CD4-positive, alpha-beta T cell treated with Interleukin-1 beta for 1 hour (primary cell): Measurements from ENCODE around the gene ANKRD40.

Experiments used
- DNase-seq, 2 donors: peaks; one replicate each; pipeline ENCODE4 v3.0.0-alpha.2; 2020 to 2022

The ANKRD40 gene

DNA sequence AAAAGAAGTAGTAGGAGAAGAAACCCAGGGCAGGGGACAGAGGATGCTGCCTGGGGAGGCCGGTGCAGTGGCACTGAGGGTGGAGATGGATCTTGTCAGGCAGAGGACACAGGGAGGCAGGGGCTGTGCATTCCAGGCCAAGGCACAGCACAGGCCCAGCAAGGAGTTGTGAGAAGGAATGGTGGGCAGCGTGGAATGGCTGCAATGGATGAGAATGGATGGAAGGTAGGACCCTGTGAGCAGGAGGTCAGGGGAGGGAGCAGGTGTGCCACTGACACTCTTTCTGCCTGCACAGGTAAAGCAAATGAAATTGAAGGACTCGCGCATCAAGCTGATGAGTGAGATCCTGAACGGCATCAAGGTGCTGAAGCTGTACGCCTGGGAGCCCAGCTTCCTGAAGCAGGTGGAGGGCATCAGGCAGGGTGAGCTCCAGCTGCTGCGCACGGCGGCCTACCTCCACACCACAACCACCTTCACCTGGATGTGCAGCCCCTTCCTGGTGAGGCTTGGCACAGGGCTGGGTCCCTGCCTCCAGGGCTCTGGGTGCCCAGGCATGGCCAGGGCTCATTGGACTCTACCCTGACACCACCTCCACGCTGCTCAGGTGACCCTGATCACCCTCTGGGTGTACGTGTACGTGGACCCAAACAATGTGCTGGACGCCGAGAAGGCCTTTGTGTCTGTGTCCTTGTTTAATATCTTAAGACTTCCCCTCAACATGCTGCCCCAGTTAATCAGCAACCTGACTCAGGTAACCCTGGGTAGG lies 40.3 kb downstream of the ANKRD40 start:
- DNase-seq: no peak

- no peak for DNase-seq
Measured at GRCh38 chr17:50666316-50666715, 41.4 kb downstream of the ANKRD40 start.

DNA sequence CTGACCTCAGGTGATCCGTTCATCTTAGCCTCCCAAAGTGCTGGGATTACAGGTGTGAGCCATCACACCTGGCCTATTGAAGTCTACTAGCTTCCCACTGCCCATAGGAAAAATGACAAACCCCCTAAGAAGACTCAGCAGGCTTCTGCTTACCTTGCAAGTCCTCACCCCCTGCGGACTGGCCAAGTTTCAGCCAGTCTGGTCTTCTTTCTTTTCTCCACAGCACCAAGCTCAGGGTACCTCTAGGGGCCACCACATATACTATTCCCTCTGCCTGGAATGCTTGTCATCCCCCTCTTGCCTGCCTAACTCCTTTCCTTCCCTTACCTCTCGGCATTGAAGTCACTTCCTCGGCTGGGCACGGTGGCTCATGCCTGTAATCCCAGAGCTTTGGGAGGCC lies 41.9 kb downstream of the ANKRD40 start:
- DNase-seq: no peak

GRCh38 chr17:50664788-50665458 lies 42.8 kb downstream of the ANKRD40 start:
- DNase-seq: no peak

GRCh38 chr17:50663812-50664374 lies 43.8 kb downstream of the ANKRD40 start:
- DNase-seq: no peak

- no peak for DNase-seq
Measured at GRCh38 chr17:50662632-50663225, 45.0 kb downstream of the ANKRD40 start.

DNA sequence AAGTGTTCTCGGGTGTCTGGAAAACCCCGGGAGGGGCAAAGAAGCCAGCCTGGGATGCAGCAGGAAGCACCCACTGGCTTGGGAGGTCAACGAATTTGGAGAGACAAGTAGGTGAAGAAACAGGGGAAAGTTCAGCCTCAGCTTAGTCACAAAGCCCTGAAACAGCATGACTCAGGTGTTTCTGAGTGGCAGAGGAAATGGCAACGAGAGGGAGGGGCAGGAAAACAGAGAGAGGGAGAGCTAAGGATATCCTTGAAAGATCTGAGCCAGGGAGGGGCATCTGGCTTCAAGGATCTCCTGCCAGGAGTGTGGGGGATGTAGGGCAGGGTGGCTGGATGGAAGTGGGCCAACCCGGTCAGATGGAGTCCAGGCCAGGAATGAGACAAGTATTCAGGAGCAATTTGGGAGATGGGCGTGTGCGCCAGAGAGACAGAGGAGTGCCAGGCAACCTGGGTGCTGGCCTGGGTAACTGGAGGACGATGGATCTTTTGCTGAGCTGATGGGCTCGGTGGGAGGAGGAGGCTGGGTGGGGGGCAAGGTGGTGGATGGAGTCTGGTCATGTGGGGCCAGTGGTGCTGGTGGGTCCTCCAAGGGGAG lies 45.8 kb downstream of the ANKRD40 start:
- DNase-seq: peak in 1 of 2 donors; percentile 48

GRCh38 chr17:50661348-50661747 lies 46.4 kb downstream of the ANKRD40 start:
- DNase-seq: no peak

GRCh38 chr17:50660887-50661345 lies 46.8 kb downstream of the ANKRD40 start:
- DNase-seq: no peak

- DNase-seq: no peak
Measured at GRCh38 chr17:50660042-50660886, 47.5 kb downstream of the ANKRD40 start.

GRCh38 chr17:50659179-50659578 lies 48.5 kb downstream of the ANKRD40 start:
- no peak for DNase-seq

DNA sequence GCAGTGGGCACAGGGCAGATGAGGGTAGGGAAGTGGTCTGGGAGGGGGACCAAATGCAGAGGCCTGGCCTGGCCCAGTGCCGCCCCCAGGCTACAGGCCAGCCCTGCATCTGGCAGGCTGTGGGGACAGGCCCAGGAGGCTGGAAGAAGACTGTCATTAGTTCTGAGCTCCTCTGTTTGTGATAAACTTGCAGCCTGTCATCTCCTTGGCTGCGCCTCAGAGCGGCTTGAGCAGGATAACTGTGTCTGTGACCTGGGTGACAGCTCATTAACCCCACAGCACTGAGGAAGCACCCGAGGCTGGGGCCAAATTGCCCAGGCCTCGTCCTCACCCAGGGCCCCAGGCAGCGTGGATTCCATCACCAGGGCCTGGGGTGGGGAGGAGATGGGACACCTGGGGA lies 49.1 kb downstream of the ANKRD40 start:
- DNase-seq: no peak

DNA sequence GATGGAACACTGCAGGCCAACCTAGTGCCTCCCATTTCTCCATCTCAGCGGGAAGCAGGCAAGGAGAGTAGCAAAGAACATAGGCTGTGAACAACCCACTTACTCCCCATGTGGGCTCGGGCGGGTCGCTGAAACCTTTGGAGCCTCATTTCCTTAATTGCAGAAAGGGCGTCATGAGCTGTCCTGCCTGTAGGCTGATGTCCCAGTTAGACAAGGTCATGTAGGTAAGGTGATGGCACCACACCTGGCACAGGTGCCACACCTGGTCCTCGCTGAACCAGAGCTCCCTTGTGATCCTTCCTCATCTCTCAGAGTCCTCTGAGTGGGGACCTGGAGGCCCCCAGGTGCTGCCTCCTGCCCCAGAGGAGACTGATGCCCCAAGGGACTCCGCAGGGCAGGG lies 50.1 kb downstream of the ANKRD40 start:
- DNase-seq: no peak

DNA sequence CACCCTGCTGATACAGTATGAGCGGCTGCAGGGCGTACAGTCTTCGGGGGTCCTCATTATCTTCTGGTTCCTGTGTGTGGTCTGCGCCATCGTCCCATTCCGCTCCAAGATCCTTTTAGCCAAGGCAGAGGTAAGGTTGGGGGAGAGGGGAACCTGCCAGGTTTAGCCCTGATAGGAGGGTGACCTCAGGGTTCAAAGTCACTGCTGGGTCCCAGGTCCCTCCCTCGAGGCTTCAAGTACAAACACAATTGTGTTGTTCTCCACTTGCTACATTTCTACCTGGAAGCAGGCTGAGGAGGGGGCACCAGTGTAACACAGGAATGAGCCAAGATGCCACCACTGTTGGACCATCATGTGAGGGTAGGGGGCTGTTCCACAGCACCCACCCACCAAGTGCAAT lies 50.7 kb downstream of the ANKRD40 start:
- DNase-seq: no peak

GRCh38 chr17:50656509-50656908 lies 51.2 kb downstream of the ANKRD40 start:
- no peak for DNase-seq

DNA sequence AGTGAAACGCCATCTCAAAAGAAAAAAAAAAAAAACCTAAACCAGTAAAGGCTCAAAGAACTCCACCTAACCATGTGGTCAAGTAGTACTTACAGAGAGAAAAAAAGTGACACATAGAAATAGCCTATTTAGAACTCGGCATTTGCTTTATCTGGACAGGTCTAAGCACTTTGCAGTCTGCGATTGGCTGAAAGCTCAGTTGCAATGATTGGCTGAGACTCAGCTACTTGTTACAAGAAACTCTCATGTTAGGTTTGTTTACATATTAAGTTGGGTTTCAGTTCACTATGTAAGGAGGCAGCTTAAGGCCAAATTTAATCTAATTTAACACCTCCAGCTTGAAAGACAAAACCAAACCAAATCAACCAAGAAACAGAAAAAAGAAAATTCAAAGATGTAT lies 54.0 kb downstream of the ANKRD40 start:
- DNase-seq: no peak

- DNase-seq: no peak
Measured at GRCh38 chr17:50651661-50652060, 56.1 kb downstream of the ANKRD40 start.

DNA sequence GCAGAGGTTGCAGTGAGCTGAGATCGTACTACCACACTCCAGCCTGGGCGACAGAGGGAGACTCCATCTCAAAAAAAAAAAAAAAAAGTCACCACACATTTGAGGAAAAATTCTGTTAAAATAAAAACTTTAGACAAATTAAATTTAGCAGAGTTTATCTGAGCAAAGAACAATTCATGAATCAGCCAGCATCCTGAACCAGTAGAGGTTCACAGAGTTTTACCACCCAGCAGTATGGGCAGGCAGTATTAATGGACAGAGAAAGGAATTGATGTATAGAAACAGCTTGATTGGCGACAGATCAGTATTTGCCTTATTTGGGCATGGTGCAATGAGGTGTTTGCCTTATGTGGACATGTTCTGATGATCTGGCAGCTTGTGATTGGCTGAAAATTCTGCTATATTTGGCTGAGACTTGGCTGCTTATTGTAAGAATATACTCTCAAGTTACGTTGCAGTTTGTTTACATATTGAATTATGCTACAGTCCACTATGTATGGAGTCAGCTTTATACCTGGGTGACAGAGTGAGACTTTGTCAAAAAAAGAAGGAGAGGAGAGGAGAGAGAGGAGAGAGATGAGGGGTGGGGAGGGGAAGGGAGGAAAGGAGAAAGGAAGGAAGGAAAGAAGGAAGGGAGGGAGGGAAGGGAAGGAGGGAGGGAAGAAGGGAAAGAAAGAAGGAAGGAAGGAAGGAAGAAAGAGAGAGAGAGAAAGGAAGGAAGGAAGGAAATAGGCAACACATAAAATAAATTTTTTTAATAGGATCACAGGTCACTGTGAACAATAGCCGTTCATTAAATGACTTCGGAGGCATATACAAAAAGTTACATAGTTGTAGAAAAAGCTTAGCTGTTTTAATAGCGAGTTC lies 58.4 kb downstream of the ANKRD40 start:
- no peak for DNase-seq

DNA sequence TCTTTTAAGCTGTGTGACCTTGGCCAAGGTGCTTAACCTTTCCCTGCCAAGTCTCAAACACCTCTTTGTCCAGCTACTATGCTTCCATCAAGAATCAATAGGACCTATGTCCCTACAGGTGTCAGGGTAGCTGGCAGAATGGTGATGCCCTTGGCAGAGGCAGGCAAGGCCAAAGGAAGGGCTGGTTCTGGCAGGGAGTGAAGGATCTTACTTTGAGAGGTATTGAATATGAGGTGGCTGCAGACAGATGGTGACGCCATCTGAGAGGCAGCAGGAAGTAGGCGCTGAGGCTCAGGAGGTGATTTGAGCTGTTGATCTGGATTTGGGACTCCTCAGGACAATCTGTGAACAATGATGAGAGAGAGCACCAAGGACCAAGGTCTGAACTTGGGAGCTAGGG lies 60.5 kb downstream of the ANKRD40 start:
- DNase-seq: no peak

DNA sequence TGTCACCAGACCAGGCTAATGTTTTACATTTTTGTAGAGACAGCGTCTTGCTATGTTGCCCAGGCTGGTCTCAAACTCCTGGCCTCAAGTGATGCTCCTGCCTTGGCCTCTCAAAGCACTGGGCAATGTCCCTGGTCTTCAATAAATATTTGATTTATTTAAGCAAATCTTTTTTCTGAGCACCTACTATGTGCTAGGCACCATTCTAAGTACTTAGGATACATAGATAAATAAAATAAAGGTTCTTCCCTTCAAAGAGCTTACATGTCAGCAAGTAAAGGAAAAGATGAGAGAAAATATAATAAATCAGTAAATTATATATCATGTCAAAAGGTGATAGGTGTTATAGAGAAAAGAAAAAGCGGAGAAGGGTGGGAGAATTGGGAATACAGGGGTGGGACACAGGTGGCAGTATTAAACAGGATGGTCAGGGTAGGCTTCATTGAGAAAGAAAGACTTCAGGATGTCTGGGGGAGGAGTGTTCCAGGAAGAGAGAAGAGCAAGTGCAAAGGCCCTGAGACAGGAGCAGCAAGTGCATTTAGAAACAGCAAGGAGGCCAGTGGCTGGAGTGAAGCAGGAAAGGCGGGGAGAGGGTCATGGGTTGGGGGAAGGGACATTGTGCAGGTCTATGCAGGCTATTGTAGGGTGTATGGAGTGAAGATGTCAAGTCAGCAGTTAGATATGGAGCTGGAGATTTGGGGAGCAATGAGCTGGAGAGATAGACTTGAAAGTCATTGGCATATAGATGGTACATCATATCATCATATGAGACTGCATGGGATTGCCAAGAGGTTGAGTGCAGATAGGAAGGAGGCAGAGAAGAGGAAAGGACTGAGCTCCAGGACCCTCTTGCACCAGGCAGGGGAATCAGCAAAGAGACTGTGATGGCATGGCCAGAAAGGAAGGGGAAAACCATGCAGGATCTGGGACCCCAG lies 61.7 kb downstream of the ANKRD40 start:
- DNase-seq: no peak
